ENCODE measurements around the gene HPCA. TPM values are rescaled to one million over a fixed set of nuclear protein-coding genes. Genes with fewer than 3 reads are reported as not detected.

HPCA gene
- total and polyA plus RNA-seq, 2 of the 13 experiments (the other 11 are each of a cell fraction or from before 2014, with no cell fraction given): not detected

GRCh38 chr1:32876341-32877210 is 9.7 kb upstream of the HPCA start (continued):
- TF ChIP-seq ZNF704 (CRISPR knock-in tag; IDR thresholded peaks at IDR 0.05; ENCODE audit: borderline replicate concordance) (no peak), CTCF (CRISPR knock-in tag; IDR thresholded peaks at IDR 0.05) (peak; percentile 92), FOXA3 (CRISPR knock-in tag; IDR thresholded peaks at IDR 0.05) (0 out of 2 replicates have a peak, but pooled peaks have one; percentile 22), HDAC6 (IDR thresholded peaks at IDR 0.05; ENCODE audit: low read depth, low read length) (no peak), ZNF33B (CRISPR knock-in tag; IDR thresholded peaks at IDR 0.05) (no peak), RBM22 (optimal IDR thresholded peaks at IDR 0.05; ENCODE audit: low read length) (no peak), SETDB1 (CRISPR knock-in tag; IDR thresholded peaks at IDR 0.05; ENCODE audit: borderline replicate concordance) (no peak), NR2F2 (IDR thresholded peaks at IDR 0.05; ENCODE audit: borderline replicate concordance, low read depth) (no peak), FOXC1 (CRISPR knock-in tag; IDR thresholded peaks at IDR 0.05; ENCODE audit: borderline replicate concordance) (no peak), EHMT2 (IDR thresholded peaks at IDR 0.05; ENCODE audit: borderline replicate concordance, low read depth, low read length) (no peak), ZNF709 (CRISPR knock-in tag; IDR thresholded peaks at IDR 0.05) (no peak), ZNF839 (CRISPR knock-in tag; IDR thresholded peaks at IDR 0.05; ENCODE audit: borderline replicate concordance) (peak; percentile 51; the same call in 1 of the 2 replicates), NR2F6 (IDR thresholded peaks at IDR 0.05) (no peak), NR2F6 (CRISPR knock-in tag; IDR thresholded peaks at IDR 0.05) (peak; percentile 28; the same call in 1 of the 2 replicates), ISX (CRISPR knock-in tag; conservative IDR thresholded peaks at IDR 0.05) (no peak), ZEB1 (IDR thresholded peaks at IDR 0.05; ENCODE audit: insufficient replicate concordance, low read depth) (no peak), HHEX (CRISPR knock-in tag; IDR thresholded peaks at IDR 0.05) (no peak), ZNF124 (CRISPR knock-in tag; IDR thresholded peaks at IDR 0.05) (no peak), TOPORS (CRISPR knock-in tag; IDR thresholded peaks at IDR 0.05) (no peak), DZIP1 (CRISPR knock-in tag; IDR thresholded peaks at IDR 0.05) (no peak), KDM2A (CRISPR knock-in tag; IDR thresholded peaks at IDR 0.05; ENCODE audit: borderline replicate concordance, low read depth) (0 out of 2 replicates have a peak, but pooled peaks have one; percentile 61), LRRFIP1 (CRISPR knock-in tag; conservative IDR thresholded peaks at IDR 0.05) (no peak)
